NCI-H2107 treated with DMSO at 0.1 percent for 48 hours (cell line): ENCODE results near the gene XYLT1.
"Not testable (repeated sequence)": the region's sequence is repeated elsewhere in the genome, so short reads cannot be mapped to it uniquely, and the experiment has no call there.

ENCODE experiments used
- DNase-seq: peaks from one replicate; lab custom pipeline; 2025; ENCODE audit not compliant: unreplicated experiment; lab: John Stamatoyannopoulos, UW

Gene XYLT1

GRCh38 chr16:17340804-17341203, 130.0 kb downstream of the XYLT1 start:
- DNase-seq = no peak

- no peak for DNase-seq
Measured at GRCh38 chr16:17339764-17340541, 130.8 kb downstream of the XYLT1 start.

- DNase-seq = no peak
Measured at GRCh38 chr16:17338244-17338643, 132.5 kb downstream of the XYLT1 start.

- DNase-seq = no peak
Measured at GRCh38 chr16:17336530-17336900, 134.2 kb downstream of the XYLT1 start.

- no peak for DNase-seq
Measured at GRCh38 chr16:17335826-17336529, 134.8 kb downstream of the XYLT1 start.

- not testable (repeated sequence) for DNase-seq
Measured at GRCh38 chr16:17335406-17335805, 135.4 kb downstream of the XYLT1 start.

- no peak for DNase-seq
Measured at GRCh38 chr16:17334096-17334495, 136.7 kb downstream of the XYLT1 start.

GRCh38 chr16:17333229-17333628, 137.5 kb downstream of the XYLT1 start:
- DNase-seq = no peak

GRCh38 chr16:17331991-17332390, 138.8 kb downstream of the XYLT1 start:
- DNase-seq = no peak

GRCh38 chr16:17331071-17331607, 139.6 kb downstream of the XYLT1 start:
- DNase-seq = no peak

GRCh38 chr16:17330044-17330443, 140.7 kb downstream of the XYLT1 start:
- no peak for DNase-seq

- no peak for DNase-seq
Measured at GRCh38 chr16:17329391-17329790, 141.4 kb downstream of the XYLT1 start.

GRCh38 chr16:17328932-17329331, 141.8 kb downstream of the XYLT1 start:
- DNase-seq = no peak

GRCh38 chr16:17327664-17328335, 143.0 kb downstream of the XYLT1 start:
- no peak for DNase-seq

GRCh38 chr16:17325476-17326143, 145.2 kb downstream of the XYLT1 start:
- DNase-seq = no peak

- no peak for DNase-seq
Measured at GRCh38 chr16:17324451-17324850, 146.3 kb downstream of the XYLT1 start.

- DNase-seq = no peak
Measured at GRCh38 chr16:17323171-17323570, 147.6 kb downstream of the XYLT1 start.

- DNase-seq = no peak
Measured at GRCh38 chr16:17321824-17322223, 148.9 kb downstream of the XYLT1 start.

- no peak for DNase-seq
Measured at GRCh38 chr16:17320009-17320408, 150.8 kb downstream of the XYLT1 start.

- no peak for DNase-seq
Measured at GRCh38 chr16:17318238-17318637, 152.5 kb downstream of the XYLT1 start.

GRCh38 chr16:17316005-17316404, 154.8 kb downstream of the XYLT1 start:
- DNase-seq = no peak
